Astrocyte (in vitro differentiated cells and primary cell): ENCODE results near the gene P3H2. TPM values are rescaled to one million over a fixed set of nuclear protein-coding genes. Genes with fewer than 3 reads are reported as not detected.
A peak's percentile ranks its signal among the peaks of the same experiment; 100 is the strongest.

Experiments
- DNase-seq: peaks from one replicate; pipeline ENCODE4 v3.0.0-alpha.2; 2010; ENCODE audit warnings: low read depth
- FAIRE-seq: peaks from 2 replicates; lab custom pipeline; 2011; peaks lifted over from hg19 to GRCh38; lab: Jason Lieb, UNC
- H2AFZ ChIP-seq: 2 replicates; pipeline ENCODE4 v1.6.0; 2012; ENCODE audit warnings: low read depth, low read length, inconsistent platforms
- H3K27ac ChIP-seq: 2 replicates; pipeline ENCODE4 v1.5.1; 2011; ENCODE audit warnings: low read depth, low read length, inconsistent platforms
- H3K27me3 ChIP-seq: 2 replicates; pipeline ENCODE4 v1.6.0; 2011; ENCODE audit warnings: low read length, inconsistent platforms; ENCODE audit not compliant: insufficient read depth
- H3K36me3 ChIP-seq: 2 replicates; pipeline ENCODE4 v1.5.1; 2011; ENCODE audit warnings: low read length, inconsistent platforms; ENCODE audit not compliant: insufficient read depth
- H3K4me1 ChIP-seq: 2 replicates; pipeline ENCODE4 v1.5.1; 2011; ENCODE audit warnings: low read length, inconsistent platforms; ENCODE audit not compliant: insufficient read depth
- H3K4me2 ChIP-seq: 2 replicates; pipeline ENCODE4 v1.6.0; 2012; ENCODE audit warnings: low read length, inconsistent platforms
- H3K4me3 ChIP-seq: 2 replicates; pipeline ENCODE4 v1.5.1; 2011; ENCODE audit warnings: low read depth, mild to moderate bottlenecking, low read length, inconsistent platforms; ENCODE audit not compliant: insufficient read depth
- H3K79me2 ChIP-seq: 2 replicates; pipeline ENCODE4 v1.6.0; 2012; ENCODE audit warnings: mild to moderate bottlenecking, low read length, inconsistent platforms; ENCODE audit not compliant: insufficient read depth
- H3K9ac ChIP-seq: 2 replicates; pipeline ENCODE4 v1.6.0; 2012; ENCODE audit warnings: mild to moderate bottlenecking, low read length, inconsistent platforms
- H3K9me3 ChIP-seq: 2 replicates; pipeline ENCODE4 v1.5.1; 2012; ENCODE audit warnings: low read depth, mild to moderate bottlenecking, low read length, inconsistent platforms; ENCODE audit not compliant: insufficient read depth
- H4K20me1 ChIP-seq: 2 replicates; pipeline ENCODE4 v1.6.0; 2012; ENCODE audit warnings: low read length, inconsistent platforms; ENCODE audit not compliant: insufficient read depth
- H3K27ac Mint-ChIP-seq: one replicate; pipeline ENCODE4 v1.8.0; 2021; ENCODE audit warnings: mild to moderate bottlenecking, mixed read lengths; ENCODE audit not compliant: unreplicated experiment
- H3K27me3 Mint-ChIP-seq: one replicate; pipeline ENCODE4 v1.8.0; 2021; ENCODE audit warnings: low read depth, mixed read lengths; ENCODE audit not compliant: unreplicated experiment
- H3K36me3 Mint-ChIP-seq: one replicate; pipeline ENCODE4 v1.8.0; 2021; ENCODE audit warnings: low read depth, mixed read lengths; ENCODE audit not compliant: unreplicated experiment
- H3K4me1 Mint-ChIP-seq: one replicate; pipeline ENCODE4 v1.8.0; 2021; ENCODE audit warnings: low read depth, mixed read lengths; ENCODE audit not compliant: unreplicated experiment
- H3K4me3 Mint-ChIP-seq: one replicate; pipeline ENCODE4 v1.8.0; 2021; ENCODE audit warnings: mild to moderate bottlenecking, moderate library complexity, mixed read lengths; ENCODE audit not compliant: unreplicated experiment
- H3K9me3 Mint-ChIP-seq: one replicate; pipeline ENCODE4 v1.8.0; 2021; ENCODE audit warnings: mild to moderate bottlenecking, mixed read lengths; ENCODE audit not compliant: unreplicated experiment
- EZH2 ChIP-seq: IDR thresholded peaks from 2 replicates; pipeline ENCODE4 v1.6.1; 2012; ENCODE audit warnings: mild to moderate bottlenecking, low read length, inconsistent platforms; ENCODE audit not compliant: insufficient read depth
- total RNA-seq: library from RNA; stranded (reverse); gene quantifications from 2 replicates; pipeline ENCODE4 v1.2.1, GENCODE V29; 2021
- TF ChIP-seq, protein P1 (sequence below): IDR thresholded peaks from 2 replicates; pipeline ENCODE4 v1.5.1; 2011; ENCODE audit warnings: low read depth, mild to moderate bottlenecking, inconsistent platforms, low read length, moderate library complexity; ENCODE audit not compliant: insufficient read depth

P3H2 gene
- total RNA-seq, 1 donor from 2014 or later = 57.7 TPM

DNA sequence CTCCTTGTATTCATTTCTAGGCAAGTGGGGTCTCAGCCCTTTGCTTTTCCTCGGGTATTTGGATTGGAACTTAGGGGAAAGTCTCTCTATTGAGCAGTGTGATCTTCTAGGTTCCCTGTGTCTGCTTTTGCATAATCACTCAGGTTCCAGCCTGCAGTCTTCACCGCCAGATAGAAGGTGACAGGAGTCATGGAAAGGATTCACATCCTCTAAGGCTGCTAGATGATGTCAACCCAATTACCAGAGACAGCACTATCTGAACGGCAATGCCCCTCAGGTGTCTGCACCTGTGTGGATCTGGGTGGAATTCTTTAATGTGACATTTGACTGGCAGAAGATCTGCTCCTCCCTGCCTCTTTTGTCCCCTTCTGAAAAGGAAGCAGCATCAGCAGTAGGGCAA is 177.7 kb downstream of the P3H2 start:
- no peaks in the 10 kb centered on the region for H3K27me3 Mint-ChIP-seq
- Histone ChIP-seq H2AFZ (no peak overlapping the region), H3K27ac (no peak overlapping the region), H3K27me3 (no peaks in the 10 kb centered on the region), H3K36me3 (no peaks in the 10 kb centered on the region), H3K9ac (no peak overlapping the region), H3K4me3 (no peak overlapping the region), H3K4me2 (no peak overlapping the region), H3K9me3 (no peaks in the 10 kb centered on the region), H4K20me1 (no peaks in the 10 kb centered on the region), H3K4me1 (peaks cover 24% of the 10 kb centered on the region), H3K79me2 (no peaks in the 10 kb centered on the region)
- no peaks in the 10 kb centered on the region for H3K36me3 Mint-ChIP-seq
- no peak overlapping the region for H3K4me3 Mint-ChIP-seq
- peaks cover 42% of the 10 kb centered on the region for H3K4me1 Mint-ChIP-seq
- TF ChIP-seq, protein P1, sequence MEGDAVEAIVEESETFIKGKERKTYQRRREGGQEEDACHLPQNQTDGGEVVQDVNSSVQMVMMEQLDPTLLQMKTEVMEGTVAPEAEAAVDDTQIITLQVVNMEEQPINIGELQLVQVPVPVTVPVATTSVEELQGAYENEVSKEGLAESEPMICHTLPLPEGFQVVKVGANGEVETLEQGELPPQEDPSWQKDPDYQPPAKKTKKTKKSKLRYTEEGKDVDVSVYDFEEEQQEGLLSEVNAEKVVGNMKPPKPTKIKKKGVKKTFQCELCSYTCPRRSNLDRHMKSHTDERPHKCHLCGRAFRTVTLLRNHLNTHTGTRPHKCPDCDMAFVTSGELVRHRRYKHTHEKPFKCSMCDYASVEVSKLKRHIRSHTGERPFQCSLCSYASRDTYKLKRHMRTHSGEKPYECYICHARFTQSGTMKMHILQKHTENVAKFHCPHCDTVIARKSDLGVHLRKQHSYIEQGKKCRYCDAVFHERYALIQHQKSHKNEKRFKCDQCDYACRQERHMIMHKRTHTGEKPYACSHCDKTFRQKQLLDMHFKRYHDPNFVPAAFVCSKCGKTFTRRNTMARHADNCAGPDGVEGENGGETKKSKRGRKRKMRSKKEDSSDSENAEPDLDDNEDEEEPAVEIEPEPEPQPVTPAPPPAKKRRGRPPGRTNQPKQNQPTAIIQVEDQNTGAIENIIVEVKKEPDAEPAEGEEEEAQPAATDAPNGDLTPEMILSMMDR = no peak
- TF ChIP-seq EZH2 = no peak
- H3K27ac Mint-ChIP-seq = peak overlapping the region; percentile 67
- H3K9me3 Mint-ChIP-seq = peaks cover 6% of the 10 kb centered on the region
- no peak for DNase-seq
- no peak for FAIRE-seq

DNA sequence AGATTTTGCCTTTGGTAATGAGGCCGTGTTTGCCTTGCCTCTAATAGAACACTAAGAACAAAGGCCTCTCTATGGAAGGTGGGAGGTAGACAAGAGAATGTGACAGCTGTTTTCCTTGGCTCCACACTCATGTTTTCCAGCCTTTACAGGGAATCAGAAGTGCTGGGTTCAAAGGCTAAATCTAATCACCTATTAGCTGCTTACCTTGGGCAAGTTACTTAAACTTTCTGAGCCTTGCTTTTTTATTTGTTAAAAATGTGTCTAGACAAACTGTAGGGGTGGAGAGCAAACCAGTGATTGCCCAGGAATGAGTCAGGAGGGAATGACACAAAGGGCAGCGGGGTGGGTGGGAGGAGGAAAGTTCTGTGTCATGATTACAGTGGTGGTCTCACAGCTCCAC is 179.0 kb downstream of the P3H2 start:
- Mint-ChIP-seq H3K4me3 (no peak overlapping the region), H3K36me3 (no peaks in the 10 kb centered on the region), H3K4me1 (peaks cover 49% of the 10 kb centered on the region), H3K27me3 (no peaks in the 10 kb centered on the region), H3K9me3 (peaks cover 6% of the 10 kb centered on the region), H3K27ac (peak overlapping the region; percentile 96)
- H3K27ac ChIP-seq = peak overlapping the region; percentile 82
- H3K4me3 ChIP-seq = no peak overlapping the region
- FAIRE-seq = no peak
- TF ChIP-seq, protein P1 = no peak
- no peak for TF ChIP-seq EZH2
- DNase-seq = peak; percentile 85
- H3K4me2 ChIP-seq = peak overlapping the region; percentile 42
- peaks cover 37% of the 10 kb centered on the region for H3K4me1 ChIP-seq
- H3K9me3 ChIP-seq = no peaks in the 10 kb centered on the region
- H3K9ac ChIP-seq = peak overlapping the region; percentile 52
- H3K36me3 ChIP-seq = no peaks in the 10 kb centered on the region
- H2AFZ ChIP-seq = peak overlapping the region; percentile 59
- H3K27me3 ChIP-seq = no peaks in the 10 kb centered on the region
- no peaks in the 10 kb centered on the region for H3K79me2 ChIP-seq
- H4K20me1 ChIP-seq = no peaks in the 10 kb centered on the region

DNA sequence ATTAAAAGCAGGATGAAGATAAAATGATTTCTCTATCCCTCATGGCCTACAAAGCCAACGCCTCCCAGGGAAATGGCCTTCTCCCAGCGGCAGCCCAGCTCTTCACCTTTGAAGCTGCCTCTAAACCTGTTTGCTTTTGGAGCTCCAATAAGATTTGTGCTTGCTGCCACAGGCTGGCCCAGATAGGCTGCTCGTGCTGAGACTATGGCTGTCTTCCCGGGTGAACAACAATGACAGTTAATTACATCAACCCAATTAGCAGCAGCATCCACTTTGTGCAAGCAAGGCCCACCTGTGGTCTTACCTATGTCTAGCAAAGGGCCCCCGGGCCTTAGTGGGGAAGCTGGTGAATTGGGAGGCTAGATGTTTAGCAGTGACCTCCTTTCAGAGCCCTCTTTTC is 179.6 kb downstream of the P3H2 start:
- Mint-ChIP-seq H3K9me3 (peaks cover 4% of the 10 kb centered on the region), H3K4me1 (peaks cover 50% of the 10 kb centered on the region), H3K4me3 (no peak overlapping the region), H3K27ac (peak overlapping the region; percentile 96), H3K36me3 (no peaks in the 10 kb centered on the region), H3K27me3 (no peaks in the 10 kb centered on the region)
- Histone ChIP-seq H3K27me3 (no peaks in the 10 kb centered on the region), H3K9ac (peak overlapping the region; percentile 52), H3K4me2 (peak overlapping the region; percentile 42), H2AFZ (peak overlapping the region; percentile 59), H3K4me3 (no peak overlapping the region), H3K27ac (peak overlapping the region; percentile 82), H3K4me1 (peaks cover 41% of the 10 kb centered on the region), H3K36me3 (no peaks in the 10 kb centered on the region), H3K9me3 (no peaks in the 10 kb centered on the region), H3K79me2 (no peaks in the 10 kb centered on the region), H4K20me1 (no peaks in the 10 kb centered on the region)
- DNase-seq (no peak), FAIRE-seq (no peak)
- TF ChIP-seq, protein P1 = no peak
- no peak for TF ChIP-seq EZH2
